ENCODE measurements around the gene ATIC.

ATIC gene

DNA sequence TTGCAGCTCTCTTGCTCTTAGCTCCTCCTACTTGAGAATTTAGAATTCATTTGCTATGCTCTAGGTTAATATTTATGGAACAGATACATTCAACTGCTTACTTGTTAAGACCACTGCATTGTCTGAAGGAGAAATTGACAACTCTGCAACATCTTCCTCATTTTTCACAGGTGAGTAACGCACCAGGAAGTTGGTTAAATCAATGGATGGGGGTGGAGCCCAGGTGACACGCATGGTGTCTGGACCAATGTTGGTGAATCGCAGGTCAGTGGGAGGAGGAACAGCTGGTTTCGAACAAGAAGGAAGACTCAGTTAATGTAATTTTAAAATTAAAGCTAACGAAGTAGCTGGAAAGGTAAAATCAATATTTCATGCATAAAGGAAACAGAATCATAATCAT is 79.7 kb downstream of the ATIC start:
- no peak overlapping the region for H3K27ac ChIP-seq
- TF ChIP-seq EZH2 (IDR thresholded peaks at IDR 0.05): no peak
- no peak for TF ChIP-seq FOXP2 (optimal IDR thresholded peaks at IDR 0.05; ENCODE audit: control extremely low read depth, extremely low read length, insufficient read depth)
- TF ChIP-seq POLR2AphosphoS5 (IDR thresholded peaks at IDR 0.05; ENCODE audit: borderline replicate concordance, low read depth, low read length): no peak
- H3K9me3 ChIP-seq (ENCODE audit: low read depth, low read length): no peaks in the 10 kb centered on the region
- H3K9ac ChIP-seq (ENCODE audit: insufficient read length): no peak overlapping the region
- peaks cover 65% of the 10 kb centered on the region for H3K36me3 ChIP-seq (ENCODE audit: insufficient read depth, low read length)
- DNase-seq (ENCODE audit: low read depth, low spot score): no peak
- no peak overlapping the region for H3K4me3 ChIP-seq

DNA sequence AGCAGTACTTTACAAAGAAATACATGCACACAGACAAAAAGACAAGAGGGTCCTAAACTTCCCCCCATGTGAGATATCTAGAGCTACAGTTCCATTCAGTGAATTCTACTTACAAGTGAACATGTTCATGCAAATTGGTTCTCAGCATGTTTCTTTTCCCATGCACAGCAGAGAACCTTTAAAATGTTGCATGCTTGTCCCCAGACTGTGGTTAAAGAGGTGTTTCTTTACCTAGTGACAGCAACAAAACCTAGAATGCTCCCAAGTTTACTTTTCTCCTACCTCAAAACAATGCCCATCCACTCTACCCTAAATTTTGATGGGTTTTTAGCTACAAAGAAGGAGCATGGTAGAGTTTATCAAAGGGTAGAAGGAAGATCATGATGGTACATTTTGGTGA is 80.3 kb downstream of the ATIC start:
- Histone ChIP-seq H3K27ac (no peak overlapping the region), H3K9me3 (ENCODE audit: low read depth, low read length) (no peaks in the 10 kb centered on the region), H3K9ac (ENCODE audit: insufficient read length) (no peak overlapping the region), H3K4me3 (no peak overlapping the region), H3K36me3 (ENCODE audit: insufficient read depth, low read length) (peaks cover 61% of the 10 kb centered on the region)
- TF ChIP-seq EZH2 (IDR thresholded peaks at IDR 0.05) (no peak), POLR2AphosphoS5 (IDR thresholded peaks at IDR 0.05; ENCODE audit: borderline replicate concordance, low read depth, low read length) (no peak)
- DNase-seq (ENCODE audit: low read depth, low spot score): no peak

DNA sequence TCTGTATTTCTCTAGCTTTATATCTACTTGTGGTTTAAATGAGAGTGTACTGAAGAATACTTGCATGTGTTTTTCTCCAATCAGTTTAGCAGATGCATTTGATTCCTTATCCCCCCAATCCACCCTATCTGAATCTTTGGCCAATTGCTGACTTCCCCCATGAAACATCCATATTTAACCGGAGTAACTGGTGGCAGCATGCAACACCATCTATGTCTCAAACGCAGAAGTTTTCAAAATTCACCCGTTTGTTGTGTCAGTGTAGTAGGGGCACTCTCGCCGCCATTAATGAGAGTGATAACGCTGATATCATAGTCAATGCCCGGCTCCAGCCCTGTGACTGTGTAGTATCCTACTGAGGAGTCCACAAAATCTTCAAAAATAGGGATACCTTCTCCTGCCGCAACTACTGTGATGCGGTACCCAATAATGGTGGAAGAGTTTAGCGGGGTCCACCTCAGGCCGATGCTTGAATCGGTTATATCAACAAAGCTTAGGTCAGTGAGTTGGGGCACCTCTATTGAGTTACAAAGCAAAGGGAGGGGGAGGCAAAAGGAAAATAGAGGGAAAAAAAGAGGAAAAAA is 80.9 kb downstream of the ATIC start:
- Histone ChIP-seq H3K9me3 (ENCODE audit: low read depth, low read length) (no peaks in the 10 kb centered on the region), H3K36me3 (ENCODE audit: insufficient read depth, low read length) (peaks cover 60% of the 10 kb centered on the region), H3K9ac (ENCODE audit: insufficient read length) (no peak overlapping the region), H3K27ac (no peak overlapping the region), H3K4me3 (no peak overlapping the region)
- TF ChIP-seq EZH2 (IDR thresholded peaks at IDR 0.05) (no peak), FOXP2 (optimal IDR thresholded peaks at IDR 0.05; ENCODE audit: control extremely low read depth, extremely low read length, insufficient read depth) (no peak), POLR2AphosphoS5 (IDR thresholded peaks at IDR 0.05; ENCODE audit: borderline replicate concordance, low read depth, low read length) (no peak)
- DNase-seq (ENCODE audit: low read depth, low spot score): no peak

DNA sequence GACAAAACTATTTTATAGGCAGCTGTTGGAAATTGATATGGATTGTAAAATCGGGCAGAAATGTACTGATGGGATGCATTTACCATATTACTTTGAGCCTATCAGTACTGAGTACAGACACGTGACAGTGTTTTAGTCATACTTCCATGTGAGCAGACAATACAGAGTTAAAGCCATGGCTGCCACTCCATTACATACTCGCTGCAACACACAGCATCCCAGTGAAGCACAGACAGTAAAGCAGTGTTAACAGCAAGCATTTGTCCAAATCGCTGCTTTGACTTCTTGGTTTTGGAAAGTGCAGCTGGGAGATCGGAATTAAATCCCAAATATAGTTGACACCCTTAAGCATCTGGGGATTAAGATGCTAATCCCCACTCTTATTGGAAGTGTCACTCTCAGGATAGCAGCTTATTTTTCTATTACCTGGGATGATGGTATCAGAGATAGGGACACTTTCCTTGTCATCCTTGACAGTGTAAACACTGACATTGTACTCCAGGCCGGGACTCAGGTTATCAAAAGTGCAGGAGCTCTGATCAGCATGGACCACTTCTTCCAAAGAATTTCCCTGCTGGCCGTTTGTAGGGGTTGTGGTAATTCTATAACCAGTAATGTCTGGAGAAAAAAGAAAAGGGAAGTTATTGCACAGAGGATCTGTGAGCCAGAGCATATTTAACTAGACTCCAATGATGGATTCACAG is 82.4 kb downstream of the ATIC start:
- DNase-seq (ENCODE audit: low read depth, low spot score): no peak
- Histone ChIP-seq H3K9ac (ENCODE audit: insufficient read length) (no peak overlapping the region), H3K36me3 (ENCODE audit: insufficient read depth, low read length) (peaks cover 62% of the 10 kb centered on the region), H3K27ac (no peak overlapping the region), H3K4me3 (no peak overlapping the region), H3K9me3 (ENCODE audit: low read depth, low read length) (no peaks in the 10 kb centered on the region)
- TF ChIP-seq POLR2AphosphoS5 (IDR thresholded peaks at IDR 0.05; ENCODE audit: borderline replicate concordance, low read depth, low read length): no peak
- TF ChIP-seq EZH2 (IDR thresholded peaks at IDR 0.05): no peak
- no peak for TF ChIP-seq FOXP2 (optimal IDR thresholded peaks at IDR 0.05; ENCODE audit: control extremely low read depth, extremely low read length, insufficient read depth)

DNA sequence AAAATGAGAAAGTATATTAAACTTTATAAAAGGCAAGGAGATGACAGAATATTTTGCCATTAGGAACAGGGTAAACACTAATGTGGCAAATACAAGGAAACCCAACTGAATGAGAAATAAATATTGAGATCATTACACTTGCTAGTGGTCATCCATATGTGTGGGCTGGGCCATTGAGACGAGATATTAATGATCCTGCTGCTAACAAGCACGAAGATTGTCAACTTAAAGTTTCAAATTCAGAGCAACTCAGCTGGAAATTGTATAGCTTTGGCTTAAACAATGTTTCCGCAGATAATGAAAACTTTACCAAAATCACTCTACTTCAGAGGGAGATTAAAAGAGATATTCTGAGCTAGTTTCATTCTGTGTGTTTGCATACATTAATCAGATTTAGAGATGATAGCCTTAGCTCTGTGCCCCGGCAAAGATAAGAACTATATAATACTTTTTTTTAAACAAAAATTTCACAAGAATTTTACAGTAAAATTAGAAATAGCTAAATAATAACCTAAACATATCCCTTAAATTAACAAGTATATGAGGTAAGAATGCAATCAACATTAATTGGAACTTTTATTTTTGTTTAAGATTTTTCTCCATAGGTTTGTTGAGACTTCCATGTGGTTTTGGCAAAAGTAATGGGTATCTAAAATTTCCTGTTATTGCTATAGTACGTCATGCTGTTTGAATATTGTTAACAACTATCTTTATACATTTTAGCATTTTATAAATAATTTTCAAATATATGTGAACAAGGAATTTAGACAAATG is 84.0 kb downstream of the ATIC start:
- Histone ChIP-seq H3K9me3 (ENCODE audit: low read depth, low read length) (no peaks in the 10 kb centered on the region), H3K9ac (ENCODE audit: insufficient read length) (no peak overlapping the region), H3K27ac (peak overlapping the region; percentile 73; the same call in 1 of the 2 replicates), H3K4me3 (no peak overlapping the region), H3K36me3 (ENCODE audit: insufficient read depth, low read length) (peaks cover 58% of the 10 kb centered on the region; the same call in 1 of the 2 replicates)
- DNase-seq (ENCODE audit: low read depth, low spot score): no peak
- TF ChIP-seq EZH2 (IDR thresholded peaks at IDR 0.05) (no peak), POLR2AphosphoS5 (IDR thresholded peaks at IDR 0.05; ENCODE audit: borderline replicate concordance, low read depth, low read length) (no peak), FOXP2 (optimal IDR thresholded peaks at IDR 0.05; ENCODE audit: control extremely low read depth, extremely low read length, insufficient read depth) (no peak)

DNA sequence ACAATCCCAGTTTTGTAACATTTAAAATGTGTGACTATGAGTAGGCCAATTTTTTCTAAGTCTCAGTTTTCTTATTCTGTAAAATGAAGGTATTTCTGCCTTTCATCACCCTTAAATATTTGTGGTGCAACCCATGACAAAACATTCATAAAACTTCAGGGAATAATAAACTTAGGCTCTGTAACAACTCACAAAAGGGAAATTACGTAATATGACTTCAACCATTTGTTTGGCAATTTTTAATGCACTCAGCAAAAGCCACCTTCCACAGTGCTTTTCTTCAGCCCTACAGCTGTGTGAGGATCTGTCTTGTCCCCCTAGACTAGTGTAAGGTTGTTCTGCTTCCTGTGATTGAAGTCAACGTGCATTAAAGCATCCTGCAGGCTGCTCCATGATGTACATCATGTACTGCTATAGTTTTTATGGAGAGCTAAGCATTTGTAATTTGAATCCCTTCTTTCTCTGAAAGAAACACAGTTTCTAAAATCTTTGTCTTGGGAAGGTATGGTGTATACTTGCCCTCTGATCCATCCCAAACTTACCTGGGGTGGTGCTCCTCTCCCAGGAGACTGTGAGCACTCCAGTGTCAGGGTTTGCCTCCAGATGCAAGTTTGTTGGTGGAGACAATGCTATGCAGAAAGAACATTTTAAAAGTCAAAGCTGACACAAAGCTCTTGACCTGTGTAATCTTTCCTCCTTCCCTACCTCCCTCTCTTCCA is 84.9 kb downstream of the ATIC start:
- Histone ChIP-seq H3K27ac (peak overlapping the region; percentile 73), H3K36me3 (ENCODE audit: insufficient read depth, low read length) (peaks cover 50% of the 10 kb centered on the region; the same call in 1 of the 2 replicates), H3K9ac (ENCODE audit: insufficient read length) (no peak overlapping the region), H3K9me3 (ENCODE audit: low read depth, low read length) (no peaks in the 10 kb centered on the region), H3K4me3 (no peak overlapping the region)
- no peak for TF ChIP-seq FOXP2 (optimal IDR thresholded peaks at IDR 0.05; ENCODE audit: control extremely low read depth, extremely low read length, insufficient read depth)
- TF ChIP-seq EZH2 (IDR thresholded peaks at IDR 0.05): no peak
- TF ChIP-seq POLR2AphosphoS5 (IDR thresholded peaks at IDR 0.05; ENCODE audit: borderline replicate concordance, low read depth, low read length): no peak
- peak; percentile 70 for DNase-seq (ENCODE audit: low read depth, low spot score)

DNA sequence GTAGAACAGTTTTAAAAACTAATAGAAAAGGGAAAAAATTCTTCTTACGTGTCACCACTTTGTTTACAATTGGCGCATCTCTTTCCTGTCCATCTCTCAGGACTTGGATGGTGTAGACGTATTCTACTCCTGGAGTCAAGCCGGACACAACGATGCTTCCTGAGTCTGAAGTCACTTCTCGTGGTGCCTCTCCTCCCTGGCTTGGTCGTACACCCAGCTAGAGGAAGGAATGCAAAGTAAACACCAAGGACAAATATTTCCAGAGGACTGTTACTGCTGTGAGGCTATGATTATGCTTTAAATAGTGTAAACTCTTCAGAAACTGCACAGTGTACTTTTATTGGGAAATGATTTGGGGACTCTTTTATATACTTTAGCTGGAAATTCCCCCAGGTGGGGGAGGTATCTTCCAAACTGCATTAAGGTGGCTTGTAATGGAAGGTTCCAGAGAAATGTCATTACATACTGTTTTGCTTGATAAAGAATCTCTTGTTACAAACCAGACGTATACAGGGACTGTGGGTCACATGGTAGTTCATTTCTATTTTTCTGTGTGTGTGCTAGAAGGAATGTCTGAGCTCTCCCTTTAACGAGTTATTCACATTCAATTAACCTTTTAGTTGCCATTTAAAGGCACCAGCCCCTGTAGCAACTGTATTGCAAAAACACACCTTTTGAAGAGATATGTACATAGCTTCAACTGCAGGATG is 85.9 kb downstream of the ATIC start:
- no peak overlapping the region for H3K27ac ChIP-seq
- no peak overlapping the region for H3K9ac ChIP-seq (ENCODE audit: insufficient read length)
- no peaks in the 10 kb centered on the region for H3K9me3 ChIP-seq (ENCODE audit: low read depth, low read length)
- no peak for DNase-seq (ENCODE audit: low read depth, low spot score)
- no peak for TF ChIP-seq FOXP2 (optimal IDR thresholded peaks at IDR 0.05; ENCODE audit: control extremely low read depth, extremely low read length, insufficient read depth)
- TF ChIP-seq POLR2AphosphoS5 (IDR thresholded peaks at IDR 0.05; ENCODE audit: borderline replicate concordance, low read depth, low read length): no peak
- no peak for TF ChIP-seq EZH2 (IDR thresholded peaks at IDR 0.05)
- peaks cover 46% of the 10 kb centered on the region for H3K36me3 ChIP-seq (ENCODE audit: insufficient read depth, low read length)
- H3K4me3 ChIP-seq: no peak overlapping the region
